SK-N-SH (cell line): ENCODE data around the gene MYO1E. TPM values are rescaled to one million over a fixed set of nuclear protein-coding genes. Genes with fewer than 3 reads are reported as not detected.

Experiments
- CTCF ChIA-PET: fragments of 300-600, 350-600 bp; formaldehyde crosslinking; extraction: SDS; loops from one replicate; lab custom pipeline; 2021; lab: Yijun Ruan, JAX
- POLR2A ChIA-PET: fragments of 350-600 bp; sonication (Branson Sonifier 250); formaldehyde crosslinking; extraction: SDS; loops from one replicate; lab custom pipeline; 2020; ENCODE audit warnings: antibody characterized with exemption, inconsistent platforms; lab: Yijun Ruan, JAX
- DNase-seq: peaks from one replicate; pipeline ENCODE4 v3.0.0; 2012
- H2AFZ ChIP-seq: fragments of 200-600 bp; sonication (generic); 2 replicates; pipeline ENCODE4 v1.8.1; 2016; ENCODE audit warnings: antibody characterized with exemption, mild to moderate bottlenecking, low read depth
- H3F3A ChIP-seq: fragments of 200-600 bp; sonication (generic); replicated peaks from 2 replicates; pipeline ENCODE3; 2016; ENCODE audit warnings: antibody characterized with exemption, mild to moderate bottlenecking; ENCODE audit not compliant: insufficient read depth
- H3K27ac ChIP-seq, 2 experiments: fragments of 200-500 bp in 1 of 2; fragments of 200-600 bp in 1 of 2; sonication (Bioruptor generic) in 1 of 2; sonication (generic), shearing (Covaris generic) in 1 of 2; 2 replicates each; pipeline versions ENCODE4 v1.5.1 to v1.6.1; 2014 to 2016; ENCODE audit warnings: low read depth in 2 of 2, inconsistent platforms in 1 of 2, low read length in 1 of 2, mild to moderate bottlenecking in 1 of 2, mixed read lengths in 1 of 2
- H3K27me3 ChIP-seq: fragments of 200-600 bp; sonication (generic), shearing (Covaris generic); 2 replicates; pipeline ENCODE4 v1.6.1; 2016; ENCODE audit warnings: mixed run types; ENCODE audit not compliant: insufficient read depth
- H3K36me3 ChIP-seq, 2 experiments: fragments of 200-500 bp in 1 of 2; fragments of 200-600 bp in 1 of 2; sonication (Bioruptor generic) in 1 of 2; sonication (generic) in 1 of 2; replicated peaks in 1 of 2; 2 replicates each; pipeline versions ENCODE3 to v1.5.1; 2014 to 2016; ENCODE audit warnings: low read length in 1 of 2, mild to moderate bottlenecking in 1 of 2; ENCODE audit not compliant: insufficient read depth in 2 of 2, control insufficient read depth in 1 of 2
- H3K4me1 ChIP-seq, 2 experiments: fragments of 200-500 bp in 1 of 2; fragments of 200-600 bp in 1 of 2; sonication (Bioruptor generic) in 1 of 2; sonication (generic), shearing (Covaris generic) in 1 of 2; 2 replicates each; pipeline versions ENCODE4 v1.5.1 to v1.6.1; 2014 to 2016; ENCODE audit warnings: low read depth in 1 of 2, low read length in 1 of 2, mixed run types in 1 of 2; ENCODE audit not compliant: insufficient read depth in 2 of 2, control insufficient read depth in 1 of 2
- H3K4me2 ChIP-seq: fragments of 200-600 bp; sonication (generic), shearing (Covaris generic); 2 replicates; pipeline ENCODE4 v1.6.1; 2017; ENCODE audit warnings: mixed run types
- H3K4me3 ChIP-seq, 2 experiments: fragments of 200-500 bp in 1 of 2; fragments of 200-600 bp in 1 of 2; sonication (Bioruptor generic) in 1 of 2; sonication (generic), shearing (Covaris generic) in 1 of 2; 2 replicates each; pipeline versions ENCODE4 v1.5.1 to v1.8.1; 2014 to 2016; ENCODE audit warnings: low read depth in 2 of 2, inconsistent platforms in 1 of 2, low read length in 1 of 2, mild to moderate bottlenecking in 1 of 2, mixed read lengths in 1 of 2, moderate library complexity in 1 of 2
- H3K79me2 ChIP-seq: fragments of 200-600 bp; sonication (generic); 2 replicates; pipeline ENCODE4 v1.8.1; 2017; ENCODE audit warnings: mild to moderate bottlenecking; ENCODE audit not compliant: insufficient read depth
- H3K9ac ChIP-seq: fragments of 200-600 bp; sonication (generic); 2 replicates; pipeline ENCODE4 v1.6.1; 2017; ENCODE audit warnings: mixed run types
- H3K9me2 ChIP-seq: fragments of 200-600 bp; sonication (generic); 2 replicates; pipeline ENCODE4 v1.6.1; 2017; ENCODE audit warnings: mixed run types
- H3K9me3 ChIP-seq: fragments of 200-600 bp; sonication (generic); 2 replicates; pipeline ENCODE4 v1.6.1; 2017; ENCODE audit warnings: mixed run types, mild to moderate bottlenecking, moderate library complexity
- H4K20me1 ChIP-seq: fragments of 200-600 bp; sonication (generic); 2 replicates; pipeline ENCODE4 v1.6.1; 2017; ENCODE audit warnings: mild to moderate bottlenecking, mixed run types; ENCODE audit not compliant: insufficient read depth
- CHD2 ChIP-seq: fragments of 150-350 bp; IDR thresholded peaks from 2 replicates; pipeline ENCODE4 v1.6.1; 2018; ENCODE audit warnings: low read length; ENCODE audit not compliant: partially characterized antibody
- EP300 ChIP-seq, 2 experiments: IDR thresholded peaks; 2 replicates each; pipeline versions ENCODE4 v1.4.0 to v1.6.1; 2012; ENCODE audit warnings: borderline replicate concordance in 1 of 2, low read depth in 1 of 2, low read length in 1 of 2
- FOXJ3 ChIP-seq: sonication (generic); formaldehyde crosslinking; IDR thresholded peaks from 2 replicates; pipeline ENCODE4 v1.5.1; 2020; ENCODE audit warnings: mild to moderate bottlenecking, missing genetic modification reagents
- FOXM1 ChIP-seq: IDR thresholded peaks from 2 replicates; pipeline ENCODE4 v1.4.0; 2012; ENCODE audit warnings: low read depth, mild to moderate bottlenecking
- MXI1 ChIP-seq: IDR thresholded peaks from 2 replicates; pipeline ENCODE4 v1.6.1; 2012; ENCODE audit warnings: mild to moderate bottlenecking, low read depth, low read length, improper control_type of control experiment
- WGBS: methylation state at CpG from one replicate; pipeline ENCODE4 v1.1.6; 2017; ENCODE audit warnings: low lambda C conversion rate; 5-methylcytosine and 5-hydroxymethylcytosine counted together
- polyA plus RNA-seq, 3 experiments: library from polyadenylated mRNA; depleted of rRNA; stranded (reverse); fragments of >200 nt; gene quantifications; 2 replicates each; pipeline ENCODE4 v1.2.3, GENCODE V29; 2012
- TF ChIP-seq, protein P1 (sequence below): IDR thresholded peaks from 2 replicates; pipeline ENCODE4 v1.6.1; 2012; ENCODE audit warnings: mild to moderate bottlenecking, low read depth, low read length, moderate library complexity
- TF ChIP-seq, protein P2 (sequence below): IDR thresholded peaks from 2 replicates; pipeline ENCODE4 v1.4.0; 2012; ENCODE audit warnings: low read depth, borderline replicate concordance
- TF ChIP-seq, protein P3 (sequence below): IDR thresholded peaks from 2 replicates; pipeline ENCODE4 v1.4.0; 2012; ENCODE audit warnings: low read depth, borderline replicate concordance
- TF ChIP-seq, protein P4 (sequence below): IDR thresholded peaks from 2 replicates; pipeline ENCODE4; 2012

Gene MYO1E
- polyA plus RNA-seq, 1 of the 3 experiments (the other 2 are of a cell fraction), result 9.7 TPM

DNA sequence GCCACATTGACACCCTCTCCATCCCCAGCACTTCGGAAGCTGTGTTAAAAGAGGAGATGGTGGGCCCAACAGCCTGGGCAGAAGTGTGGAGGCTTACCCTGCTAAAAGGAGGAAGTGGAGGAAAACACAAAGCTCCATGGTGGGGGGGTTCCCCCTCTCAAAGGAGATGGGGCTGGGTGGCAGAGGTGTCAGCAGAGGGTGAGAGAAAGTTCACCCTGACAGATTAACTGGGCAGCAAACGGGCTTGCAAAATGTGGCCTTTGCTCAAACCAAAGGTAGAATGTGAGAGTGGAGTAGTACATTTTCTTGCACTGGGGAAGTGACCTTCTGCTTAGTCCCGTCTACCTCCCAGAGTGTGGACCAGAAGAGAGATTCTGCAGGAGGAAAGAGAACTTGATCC, 44.7 kb downstream of the MYO1E start:
- Histone ChIP-seq H3K4me2 (no peak overlapping the region), H3F3A (no peaks in the 10 kb centered on the region), H3K4me1 (no peaks in the 10 kb centered on the region), H3K79me2 (peaks cover 38% of the 10 kb centered on the region), H4K20me1 (peaks cover 3% of the 10 kb centered on the region; the same call in 1 of the 2 replicates), H3K27ac (no peak overlapping the region), H2AFZ (no peak overlapping the region), H3K27me3 (no peaks in the 10 kb centered on the region), H3K4me3 (no peak overlapping the region), H3K36me3 (no peaks in the 10 kb centered on the region), H3K9me3 (no peaks in the 10 kb centered on the region), H3K9ac (no peak overlapping the region), H3K9me2 (no peaks in the 10 kb centered on the region)
- ChIA-PET CTCF (no interaction called here), POLR2A (no interaction called here)
- 96% methylated on average over 3 of the region's 3 CpGs for WGBS
- TF ChIP-seq FOXM1 (no peak), MXI1 (no peak), EP300 (IDR thresholded peaks at IDR 0.05; ENCODE audit: borderline replicate concordance in 1 of 2, low read depth in 1 of 2, low read length in 1 of 2) (no peak), FOXJ3 (no peak), CHD2 (no peak)
- TF ChIP-seq, protein P1, sequence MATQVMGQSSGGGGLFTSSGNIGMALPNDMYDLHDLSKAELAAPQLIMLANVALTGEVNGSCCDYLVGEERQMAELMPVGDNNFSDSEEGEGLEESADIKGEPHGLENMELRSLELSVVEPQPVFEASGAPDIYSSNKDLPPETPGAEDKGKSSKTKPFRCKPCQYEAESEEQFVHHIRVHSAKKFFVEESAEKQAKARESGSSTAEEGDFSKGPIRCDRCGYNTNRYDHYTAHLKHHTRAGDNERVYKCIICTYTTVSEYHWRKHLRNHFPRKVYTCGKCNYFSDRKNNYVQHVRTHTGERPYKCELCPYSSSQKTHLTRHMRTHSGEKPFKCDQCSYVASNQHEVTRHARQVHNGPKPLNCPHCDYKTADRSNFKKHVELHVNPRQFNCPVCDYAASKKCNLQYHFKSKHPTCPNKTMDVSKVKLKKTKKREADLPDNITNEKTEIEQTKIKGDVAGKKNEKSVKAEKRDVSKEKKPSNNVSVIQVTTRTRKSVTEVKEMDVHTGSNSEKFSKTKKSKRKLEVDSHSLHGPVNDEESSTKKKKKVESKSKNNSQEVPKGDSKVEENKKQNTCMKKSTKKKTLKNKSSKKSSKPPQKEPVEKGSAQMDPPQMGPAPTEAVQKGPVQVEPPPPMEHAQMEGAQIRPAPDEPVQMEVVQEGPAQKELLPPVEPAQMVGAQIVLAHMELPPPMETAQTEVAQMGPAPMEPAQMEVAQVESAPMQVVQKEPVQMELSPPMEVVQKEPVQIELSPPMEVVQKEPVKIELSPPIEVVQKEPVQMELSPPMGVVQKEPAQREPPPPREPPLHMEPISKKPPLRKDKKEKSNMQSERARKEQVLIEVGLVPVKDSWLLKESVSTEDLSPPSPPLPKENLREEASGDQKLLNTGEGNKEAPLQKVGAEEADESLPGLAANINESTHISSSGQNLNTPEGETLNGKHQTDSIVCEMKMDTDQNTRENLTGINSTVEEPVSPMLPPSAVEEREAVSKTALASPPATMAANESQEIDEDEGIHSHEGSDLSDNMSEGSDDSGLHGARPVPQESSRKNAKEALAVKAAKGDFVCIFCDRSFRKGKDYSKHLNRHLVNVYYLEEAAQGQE, result no peak
- TF ChIP-seq, protein P2, sequence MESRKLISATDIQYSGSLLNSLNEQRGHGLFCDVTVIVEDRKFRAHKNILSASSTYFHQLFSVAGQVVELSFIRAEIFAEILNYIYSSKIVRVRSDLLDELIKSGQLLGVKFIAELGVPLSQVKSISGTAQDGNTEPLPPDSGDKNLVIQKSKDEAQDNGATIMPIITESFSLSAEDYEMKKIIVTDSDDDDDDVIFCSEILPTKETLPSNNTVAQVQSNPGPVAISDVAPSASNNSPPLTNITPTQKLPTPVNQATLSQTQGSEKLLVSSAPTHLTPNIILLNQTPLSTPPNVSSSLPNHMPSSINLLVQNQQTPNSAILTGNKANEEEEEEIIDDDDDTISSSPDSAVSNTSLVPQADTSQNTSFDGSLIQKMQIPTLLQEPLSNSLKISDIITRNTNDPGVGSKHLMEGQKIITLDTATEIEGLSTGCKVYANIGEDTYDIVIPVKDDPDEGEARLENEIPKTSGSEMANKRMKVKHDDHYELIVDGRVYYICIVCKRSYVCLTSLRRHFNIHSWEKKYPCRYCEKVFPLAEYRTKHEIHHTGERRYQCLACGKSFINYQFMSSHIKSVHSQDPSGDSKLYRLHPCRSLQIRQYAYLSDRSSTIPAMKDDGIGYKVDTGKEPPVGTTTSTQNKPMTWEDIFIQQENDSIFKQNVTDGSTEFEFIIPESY, result no peak
- TF ChIP-seq, protein P3, sequence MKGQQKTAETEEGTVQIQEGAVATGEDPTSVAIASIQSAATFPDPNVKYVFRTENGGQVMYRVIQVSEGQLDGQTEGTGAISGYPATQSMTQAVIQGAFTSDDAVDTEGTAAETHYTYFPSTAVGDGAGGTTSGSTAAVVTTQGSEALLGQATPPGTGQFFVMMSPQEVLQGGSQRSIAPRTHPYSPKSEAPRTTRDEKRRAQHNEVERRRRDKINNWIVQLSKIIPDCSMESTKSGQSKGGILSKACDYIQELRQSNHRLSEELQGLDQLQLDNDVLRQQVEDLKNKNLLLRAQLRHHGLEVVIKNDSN, result no peak
- TF ChIP-seq, protein P4, sequence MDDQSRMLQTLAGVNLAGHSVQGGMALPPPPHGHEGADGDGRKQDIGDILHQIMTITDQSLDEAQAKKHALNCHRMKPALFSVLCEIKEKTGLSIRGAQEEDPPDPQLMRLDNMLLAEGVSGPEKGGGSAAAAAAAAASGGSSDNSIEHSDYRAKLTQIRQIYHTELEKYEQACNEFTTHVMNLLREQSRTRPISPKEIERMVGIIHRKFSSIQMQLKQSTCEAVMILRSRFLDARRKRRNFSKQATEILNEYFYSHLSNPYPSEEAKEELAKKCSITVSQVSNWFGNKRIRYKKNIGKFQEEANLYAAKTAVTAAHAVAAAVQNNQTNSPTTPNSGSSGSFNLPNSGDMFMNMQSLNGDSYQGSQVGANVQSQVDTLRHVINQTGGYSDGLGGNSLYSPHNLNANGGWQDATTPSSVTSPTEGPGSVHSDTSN, result no peak
- DNase-seq, result no peak
